NCI-H524 treated with DMSO at 0.1 percent for 48 hours (cell line): Measurements from ENCODE around the gene CFAP58.

Experiments used
- DNase-seq: peaks from one replicate; lab custom pipeline; 2025; lab: John Stamatoyannopoulos, UW

CFAP58 gene

DNA sequence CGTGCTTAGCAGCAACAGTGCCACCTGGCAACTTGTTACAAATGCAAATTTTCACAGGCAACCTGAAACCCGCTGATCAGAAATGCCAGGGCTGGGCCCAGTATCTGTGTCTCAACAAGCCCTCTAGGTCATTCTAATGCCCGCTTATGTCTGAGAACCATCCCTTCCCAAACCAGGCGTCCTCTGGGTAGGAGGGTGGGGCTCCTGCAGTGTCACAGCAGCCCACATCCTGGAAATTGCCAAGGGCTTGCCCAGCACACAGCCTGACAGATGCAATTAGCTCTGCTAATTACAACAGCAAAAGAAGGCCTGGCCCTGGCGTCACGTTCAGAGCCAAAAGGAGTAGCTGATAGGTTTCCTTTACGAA lies 31.2 kb upstream of the CFAP58 start:
- DNase-seq = no peak

DNA sequence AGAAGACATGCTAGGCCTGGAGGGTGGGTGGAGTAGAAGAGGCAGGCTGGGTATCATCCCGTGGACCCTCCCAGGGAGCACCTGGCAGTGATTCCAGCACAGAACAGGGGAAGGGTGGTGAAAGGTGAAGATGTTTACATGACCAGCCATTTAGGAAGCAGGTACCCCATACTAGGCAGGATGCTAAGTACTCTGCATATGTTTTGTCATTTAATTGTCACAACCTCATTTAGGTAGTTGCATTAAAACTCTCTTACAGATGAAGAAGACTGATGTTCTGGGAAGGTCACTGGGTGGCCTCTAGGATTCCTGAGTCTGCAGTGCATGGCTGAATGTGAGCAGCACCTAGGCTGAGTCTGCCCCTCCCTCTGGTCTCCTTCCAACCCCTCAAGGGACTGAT lies 30.5 kb upstream of the CFAP58 start:
- no peak for DNase-seq

DNA sequence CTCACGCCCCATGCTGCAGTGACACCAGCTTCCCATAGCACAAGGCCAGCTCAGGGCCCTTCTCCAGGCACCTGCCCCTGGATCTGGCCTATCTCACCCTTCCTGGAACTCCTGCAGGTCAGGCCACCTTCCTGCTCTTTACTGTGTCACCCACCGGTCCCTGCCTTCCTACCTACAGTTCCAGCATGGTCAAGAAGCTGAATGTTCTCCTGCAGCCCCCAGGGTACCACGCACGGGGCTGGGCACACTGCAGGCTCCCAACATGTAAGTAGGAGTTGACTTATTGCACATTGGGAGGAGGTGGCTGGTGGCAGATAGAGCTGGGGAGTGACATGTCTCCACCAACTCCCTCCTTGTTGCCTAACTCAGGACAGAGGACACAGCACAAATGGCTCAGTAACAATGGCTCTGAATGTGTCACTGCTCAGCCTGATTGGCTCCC lies 29.9 kb upstream of the CFAP58 start:
- no peak for DNase-seq

- DNase-seq = no peak
Measured at GRCh38 chr10:104324221-104324686, 29.4 kb upstream of the CFAP58 start.

DNA sequence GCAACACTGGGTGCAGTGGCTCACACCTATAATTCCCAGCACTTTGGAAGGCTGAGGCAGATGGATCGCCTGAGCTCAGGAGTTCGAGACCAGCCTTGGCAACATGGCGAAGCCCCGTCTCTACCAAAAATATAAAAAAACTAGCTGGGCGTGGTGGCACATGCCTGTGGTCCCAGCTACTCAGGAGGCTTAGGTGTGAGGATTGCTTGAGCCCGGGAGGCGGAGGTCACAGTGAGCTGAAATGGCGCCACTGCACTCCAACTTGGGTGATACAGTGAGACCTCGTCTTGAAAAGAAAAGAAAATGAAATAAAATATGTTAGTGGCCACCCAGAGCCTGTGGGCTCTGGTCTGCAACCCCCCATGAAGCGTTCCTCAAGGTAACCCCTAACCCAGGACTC lies 28.7 kb upstream of the CFAP58 start:
- DNase-seq = no peak

GRCh38 chr10:104325436-104326435 lies 27.9 kb upstream of the CFAP58 start:
- DNase-seq = no peak

GRCh38 chr10:104326991-104327610 lies 26.5 kb upstream of the CFAP58 start:
- DNase-seq = no peak

DNA sequence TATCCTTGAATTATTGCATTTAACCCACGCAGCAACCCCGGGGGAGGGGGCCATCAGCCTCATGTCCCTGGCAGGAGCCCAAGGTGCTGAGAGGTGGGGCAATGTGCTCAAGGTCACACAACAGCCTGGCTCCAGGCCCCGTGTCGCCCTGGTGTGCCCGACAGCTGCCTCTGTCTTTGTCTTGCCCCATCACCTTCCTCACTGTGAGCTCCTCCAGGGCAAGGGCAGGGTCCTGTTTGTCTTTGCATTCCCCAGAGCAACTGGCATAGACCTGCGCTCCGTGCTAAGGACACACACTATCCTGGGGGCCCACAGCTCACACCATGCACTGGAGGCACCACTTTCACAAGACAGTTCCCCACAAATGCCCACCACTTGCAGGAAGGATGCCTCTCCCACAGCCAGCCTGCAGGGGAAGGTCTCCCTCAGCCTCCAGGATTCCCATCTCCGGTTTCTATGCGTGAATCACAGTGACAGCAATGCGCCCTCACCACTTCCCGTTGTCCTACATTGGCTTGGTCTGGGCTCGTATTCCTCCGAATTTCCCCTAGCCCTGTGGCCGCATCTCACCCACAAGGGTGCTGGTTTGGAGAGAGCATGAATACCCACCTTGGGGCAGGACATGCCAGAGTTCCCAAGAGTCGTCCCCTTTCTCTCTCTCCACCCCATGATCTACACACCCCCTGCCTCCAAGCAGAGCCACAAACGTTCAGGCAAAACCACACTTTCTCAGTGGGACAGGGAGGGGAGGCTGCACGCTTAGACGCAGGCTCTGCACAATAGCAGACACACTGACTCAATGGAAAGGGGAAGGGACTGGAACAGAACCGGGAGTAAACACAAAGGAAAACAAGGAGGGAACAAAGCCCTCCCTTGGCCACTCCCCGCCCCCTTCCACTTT lies 25.6 kb upstream of the CFAP58 start:
- no peak for DNase-seq

- DNase-seq = no peak
Measured at GRCh38 chr10:104328646-104328895, 25.1 kb upstream of the CFAP58 start.

DNA sequence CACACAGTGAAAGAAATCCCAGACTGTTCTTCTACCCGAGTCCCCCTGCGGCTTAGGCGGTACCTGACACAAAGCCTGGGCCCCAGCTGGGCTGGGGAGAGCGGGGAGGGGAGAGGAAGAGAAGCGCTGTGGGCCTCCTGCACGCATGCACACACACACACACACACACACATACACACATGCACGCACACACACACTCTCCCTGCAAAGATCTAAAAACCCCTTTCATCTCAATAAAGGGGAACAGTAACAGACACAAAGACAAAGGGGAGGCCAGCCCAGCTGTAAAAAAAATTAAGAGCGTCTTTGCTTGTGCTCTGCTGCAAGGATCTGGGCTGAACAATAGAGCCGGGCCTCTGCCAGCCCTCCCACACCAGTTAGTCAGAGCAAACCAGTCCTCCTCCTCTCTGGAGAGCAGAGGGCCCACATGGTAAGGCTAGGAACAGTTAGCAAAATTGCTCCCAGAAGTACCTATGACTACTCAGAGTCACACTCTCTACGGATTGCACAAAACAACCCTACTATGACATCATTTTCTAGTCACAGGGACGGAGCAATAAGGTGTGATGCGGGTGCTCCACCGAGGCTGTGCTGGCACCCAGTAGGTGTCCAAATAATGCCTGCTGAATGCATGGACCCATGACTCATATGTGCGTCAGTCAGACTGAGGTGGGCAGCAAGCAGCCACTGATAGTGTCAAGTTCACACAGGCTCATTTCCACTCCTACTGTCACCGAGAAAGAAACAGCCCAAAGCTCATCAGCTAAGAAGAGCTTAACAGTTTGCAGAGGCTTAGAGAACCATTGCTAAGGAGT lies 24.5 kb upstream of the CFAP58 start:
- no peak for DNase-seq

GRCh38 chr10:104329735-104330134 lies 23.9 kb upstream of the CFAP58 start:
- no peak for DNase-seq

DNA sequence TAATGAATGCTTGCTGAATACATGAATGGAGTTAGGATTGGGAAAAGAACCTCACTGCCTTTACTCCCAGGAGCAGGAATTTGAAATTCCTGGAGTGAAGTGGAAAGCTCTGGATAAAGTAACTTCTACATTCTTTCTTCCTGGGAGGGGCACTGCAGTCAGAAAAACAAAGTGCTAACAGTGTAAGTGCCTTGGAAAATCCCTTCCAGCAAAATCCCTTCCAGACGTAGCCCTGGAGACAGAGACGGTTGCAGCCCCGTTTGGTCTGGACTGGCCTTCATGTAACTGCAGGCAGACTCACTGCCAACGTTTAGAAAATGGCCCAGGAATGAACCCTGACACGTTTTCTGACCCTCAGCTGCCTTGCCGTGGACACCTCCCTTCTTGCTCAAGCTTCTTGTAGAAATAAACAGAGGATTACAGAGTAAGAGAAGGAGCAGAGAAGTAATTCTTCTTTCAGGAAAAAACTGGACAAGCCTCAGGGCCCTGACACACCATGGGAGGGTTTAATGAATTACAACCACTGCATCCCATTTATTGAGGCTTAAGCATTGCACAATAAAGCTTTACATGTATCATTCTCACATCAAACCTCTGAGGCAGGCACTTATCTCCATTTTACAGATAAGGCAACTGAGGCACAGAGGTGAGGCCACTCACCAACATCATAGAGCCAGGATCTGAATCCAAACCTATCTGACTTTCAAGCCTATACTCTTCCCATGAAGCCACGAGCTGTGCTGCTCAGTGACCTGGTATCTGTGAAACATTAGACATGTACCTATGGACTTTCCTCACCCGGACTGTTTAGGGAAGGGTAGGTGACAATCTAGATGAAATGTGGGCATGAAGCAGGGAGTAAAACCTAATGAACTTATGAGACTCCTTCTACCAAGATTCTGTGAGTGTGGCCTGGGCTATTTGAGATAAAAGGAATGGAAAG lies 23.2 kb upstream of the CFAP58 start:
- no peak for DNase-seq

GRCh38 chr10:104331208-104331838 lies 22.3 kb upstream of the CFAP58 start:
- DNase-seq = no peak

DNA sequence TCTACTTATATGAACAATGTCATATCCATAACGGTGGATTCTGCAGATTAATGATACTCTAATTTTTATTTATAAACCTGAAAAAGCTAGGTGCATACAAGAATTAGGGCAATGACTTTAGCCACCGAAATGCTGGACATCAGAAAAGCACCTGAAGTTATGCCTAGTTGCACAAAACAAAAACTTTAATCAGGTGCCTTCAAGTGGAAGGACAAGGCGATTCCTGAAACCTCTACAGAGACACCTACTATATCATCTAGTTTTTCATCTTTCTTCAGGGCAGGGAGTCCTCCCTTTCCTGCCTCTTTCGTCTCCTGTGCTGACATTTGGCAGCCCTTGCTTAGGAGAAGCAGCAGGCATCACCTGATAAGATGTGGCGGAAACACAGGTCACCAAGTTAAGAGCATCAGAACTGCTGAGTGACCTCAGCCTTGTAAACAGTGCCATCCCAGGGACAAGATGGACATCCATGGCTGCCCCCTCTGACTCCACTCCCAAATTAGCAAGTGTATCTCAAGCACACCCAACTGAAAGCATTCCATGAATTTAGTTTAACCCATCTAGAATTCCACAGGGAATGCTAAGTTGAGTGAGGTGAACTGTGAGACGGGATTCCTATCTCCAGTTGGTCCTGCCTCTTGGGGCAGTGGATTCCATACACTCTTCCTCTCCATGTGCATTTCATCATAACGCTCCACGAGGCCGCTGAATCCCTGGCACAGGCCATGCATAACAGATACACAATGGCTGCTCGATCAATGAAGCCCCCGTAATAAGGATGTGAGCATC lies 21.2 kb upstream of the CFAP58 start:
- DNase-seq = no peak

DNA sequence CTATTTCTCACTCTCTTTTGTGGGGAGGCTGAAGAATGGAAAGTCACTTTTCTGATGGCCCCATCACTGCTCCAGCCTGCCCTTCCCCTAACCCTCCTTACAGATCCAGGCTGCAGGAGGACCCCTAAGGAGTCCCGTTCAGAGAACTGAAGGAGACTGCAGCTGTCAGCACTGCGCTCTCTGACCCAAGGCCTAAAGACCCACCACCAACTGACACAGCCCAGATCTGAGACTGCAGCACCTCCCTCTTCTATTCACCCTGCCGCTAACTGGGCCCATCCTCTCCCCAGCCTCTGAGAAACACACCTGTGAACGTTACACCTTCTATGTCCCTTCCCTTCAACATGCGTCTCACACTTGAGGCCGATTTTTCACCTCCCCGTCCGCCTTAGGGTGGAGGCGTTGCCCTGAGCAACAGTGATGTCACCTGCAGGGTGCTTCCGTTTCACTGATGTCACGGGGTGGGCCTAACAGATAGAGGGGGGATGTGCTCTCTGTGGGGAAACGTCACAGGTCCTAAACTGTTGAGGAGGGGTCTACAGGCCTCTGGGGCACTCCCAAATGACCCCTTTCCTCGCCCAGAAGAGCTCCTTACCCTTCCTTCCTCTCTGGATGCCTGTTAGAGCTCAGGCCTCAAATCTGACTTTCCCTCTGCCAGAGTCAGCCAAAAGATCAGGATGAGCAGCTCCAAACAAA lies 20.5 kb upstream of the CFAP58 start:
- DNase-seq = no peak

- DNase-seq = no peak
Measured at GRCh38 chr10:104333728-104334373, 19.8 kb upstream of the CFAP58 start.

GRCh38 chr10:104334561-104334960 lies 19.1 kb upstream of the CFAP58 start:
- no peak for DNase-seq
